ENCODE measurements around the gene MIEN1. TPM values are rescaled to one million over a fixed set of nuclear protein-coding genes. Genes with fewer than 3 reads are reported as not detected.

Gene MIEN1
- total RNA-seq, 1 donor from 2014 or later, result 39.8 TPM

DNA sequence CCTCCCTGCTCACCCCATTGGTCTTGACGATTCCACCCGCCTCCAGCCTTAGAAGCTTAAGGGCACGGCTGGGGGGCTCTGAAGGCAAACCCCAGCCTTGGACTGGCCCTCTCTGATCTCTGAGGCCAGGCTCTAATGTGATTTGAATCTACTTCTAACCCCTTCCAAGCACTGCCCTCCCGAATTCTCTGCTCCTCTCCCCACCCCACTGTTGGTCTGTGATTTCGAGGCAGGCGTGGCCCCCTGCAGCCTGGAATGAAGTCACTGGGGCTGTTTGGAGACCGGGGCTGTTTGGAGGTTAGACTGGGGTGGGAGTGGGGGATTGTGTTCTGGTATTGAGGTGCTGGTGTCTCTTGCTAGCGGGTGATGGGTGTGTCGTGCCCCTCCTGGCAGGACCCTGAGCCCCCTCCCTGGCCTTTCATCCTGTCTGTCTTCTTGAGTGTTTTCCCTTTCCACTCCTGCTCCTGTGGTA lies 9.6 kb upstream of the MIEN1 start:
- no peak for DNase-seq (ENCODE audit: extremely low spot score, unreplicated experiment)
- H3K4me3 Mint-ChIP-seq, result peak overlapping the region; percentile 97
- peaks cover 26% of the 10 kb centered on the region for H3K4me1 Mint-ChIP-seq (ENCODE audit: unreplicated experiment)
- peaks cover 40% of the 10 kb centered on the region for H3K27me3 Mint-ChIP-seq
- no peaks in the 10 kb centered on the region for H3K36me3 Mint-ChIP-seq
- peak overlapping the region; percentile 98 for H3K27ac Mint-ChIP-seq
- TF ChIP-seq, protein P1, sequence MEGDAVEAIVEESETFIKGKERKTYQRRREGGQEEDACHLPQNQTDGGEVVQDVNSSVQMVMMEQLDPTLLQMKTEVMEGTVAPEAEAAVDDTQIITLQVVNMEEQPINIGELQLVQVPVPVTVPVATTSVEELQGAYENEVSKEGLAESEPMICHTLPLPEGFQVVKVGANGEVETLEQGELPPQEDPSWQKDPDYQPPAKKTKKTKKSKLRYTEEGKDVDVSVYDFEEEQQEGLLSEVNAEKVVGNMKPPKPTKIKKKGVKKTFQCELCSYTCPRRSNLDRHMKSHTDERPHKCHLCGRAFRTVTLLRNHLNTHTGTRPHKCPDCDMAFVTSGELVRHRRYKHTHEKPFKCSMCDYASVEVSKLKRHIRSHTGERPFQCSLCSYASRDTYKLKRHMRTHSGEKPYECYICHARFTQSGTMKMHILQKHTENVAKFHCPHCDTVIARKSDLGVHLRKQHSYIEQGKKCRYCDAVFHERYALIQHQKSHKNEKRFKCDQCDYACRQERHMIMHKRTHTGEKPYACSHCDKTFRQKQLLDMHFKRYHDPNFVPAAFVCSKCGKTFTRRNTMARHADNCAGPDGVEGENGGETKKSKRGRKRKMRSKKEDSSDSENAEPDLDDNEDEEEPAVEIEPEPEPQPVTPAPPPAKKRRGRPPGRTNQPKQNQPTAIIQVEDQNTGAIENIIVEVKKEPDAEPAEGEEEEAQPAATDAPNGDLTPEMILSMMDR (conservative IDR thresholded peaks at IDR 0.05), result no peak
- no peaks in the 10 kb centered on the region for H3K9me3 Mint-ChIP-seq

DNA sequence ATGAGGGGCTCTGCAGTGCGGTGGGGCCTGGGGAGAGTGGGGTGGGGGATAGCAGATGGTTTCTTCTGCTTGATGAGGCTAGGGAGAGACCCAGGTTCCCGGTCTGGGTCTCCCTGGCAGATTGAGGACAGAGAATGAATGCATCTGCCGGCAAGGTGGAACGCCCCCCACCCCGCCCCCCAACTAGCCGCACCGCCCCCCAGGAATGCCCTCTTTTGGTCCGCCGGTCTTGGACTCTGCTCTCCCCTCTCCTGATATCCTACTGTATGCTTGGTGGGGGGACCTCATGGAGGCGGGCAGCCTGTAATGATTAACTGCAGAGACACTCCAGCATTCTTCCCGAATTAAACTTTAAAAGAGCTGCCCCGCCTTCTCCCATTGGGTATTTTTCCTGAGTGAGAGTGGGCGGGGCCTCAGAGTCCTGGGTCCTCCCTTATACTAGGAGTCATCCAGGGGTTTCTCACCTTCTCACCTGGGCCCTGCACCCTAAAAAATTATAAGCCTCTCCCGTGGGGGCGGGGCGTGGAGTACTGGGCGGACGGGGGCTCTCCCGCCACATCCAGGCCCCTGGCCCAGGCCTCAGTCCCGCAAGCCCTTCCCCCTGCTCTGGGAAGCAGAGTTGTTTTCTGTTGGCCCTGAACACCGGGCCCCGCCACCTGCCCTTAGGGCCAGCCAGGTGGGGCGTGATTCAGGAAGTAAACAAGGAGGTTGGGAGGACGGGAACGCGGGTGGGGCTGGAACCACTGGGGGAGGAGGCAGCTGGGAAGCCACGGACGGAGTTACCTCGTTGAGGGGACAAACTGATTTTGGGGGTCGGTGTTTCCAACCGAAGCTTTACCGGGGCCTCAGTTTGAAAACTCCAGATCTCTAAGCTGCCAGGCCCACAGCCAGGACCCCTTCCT lies 8.9 kb upstream of the MIEN1 start:
- Mint-ChIP-seq H3K27me3 (peaks cover 40% of the 10 kb centered on the region), H3K4me1 (ENCODE audit: unreplicated experiment) (peaks cover 26% of the 10 kb centered on the region), H3K9me3 (no peaks in the 10 kb centered on the region), H3K4me3 (peak overlapping the region; percentile 97), H3K27ac (peak overlapping the region; percentile 98), H3K36me3 (no peaks in the 10 kb centered on the region)
- TF ChIP-seq, protein P1 (conservative IDR thresholded peaks at IDR 0.05), result no peak
- no peak for DNase-seq (ENCODE audit: extremely low spot score, unreplicated experiment)

DNA sequence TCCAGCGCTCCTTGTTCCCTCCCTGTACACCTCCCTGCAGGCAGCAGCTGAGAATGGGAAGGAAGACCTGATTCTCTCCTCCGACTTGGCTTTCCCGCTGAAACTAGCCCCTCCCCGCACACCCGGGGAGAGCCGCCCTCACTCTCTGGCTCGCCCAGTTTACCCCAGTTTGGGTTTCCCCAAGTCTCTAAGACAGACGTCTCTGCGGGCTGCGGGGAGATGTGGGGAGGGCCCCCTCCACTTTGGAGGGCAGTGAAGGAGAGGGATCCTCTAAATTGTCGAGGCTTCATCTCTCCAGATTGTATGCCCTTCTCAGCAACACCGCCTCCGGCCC lies 8.2 kb upstream of the MIEN1 start:
- H3K27ac Mint-ChIP-seq, result peak overlapping the region; percentile 98
- peaks cover 40% of the 10 kb centered on the region for H3K27me3 Mint-ChIP-seq
- peaks cover 26% of the 10 kb centered on the region for H3K4me1 Mint-ChIP-seq (ENCODE audit: unreplicated experiment)
- H3K36me3 Mint-ChIP-seq, result no peaks in the 10 kb centered on the region
- H3K4me3 Mint-ChIP-seq, result peak overlapping the region; percentile 97
- TF ChIP-seq, protein P1 (conservative IDR thresholded peaks at IDR 0.05), result no peak
- no peak for DNase-seq (ENCODE audit: extremely low spot score, unreplicated experiment)
- no peaks in the 10 kb centered on the region for H3K9me3 Mint-ChIP-seq

DNA sequence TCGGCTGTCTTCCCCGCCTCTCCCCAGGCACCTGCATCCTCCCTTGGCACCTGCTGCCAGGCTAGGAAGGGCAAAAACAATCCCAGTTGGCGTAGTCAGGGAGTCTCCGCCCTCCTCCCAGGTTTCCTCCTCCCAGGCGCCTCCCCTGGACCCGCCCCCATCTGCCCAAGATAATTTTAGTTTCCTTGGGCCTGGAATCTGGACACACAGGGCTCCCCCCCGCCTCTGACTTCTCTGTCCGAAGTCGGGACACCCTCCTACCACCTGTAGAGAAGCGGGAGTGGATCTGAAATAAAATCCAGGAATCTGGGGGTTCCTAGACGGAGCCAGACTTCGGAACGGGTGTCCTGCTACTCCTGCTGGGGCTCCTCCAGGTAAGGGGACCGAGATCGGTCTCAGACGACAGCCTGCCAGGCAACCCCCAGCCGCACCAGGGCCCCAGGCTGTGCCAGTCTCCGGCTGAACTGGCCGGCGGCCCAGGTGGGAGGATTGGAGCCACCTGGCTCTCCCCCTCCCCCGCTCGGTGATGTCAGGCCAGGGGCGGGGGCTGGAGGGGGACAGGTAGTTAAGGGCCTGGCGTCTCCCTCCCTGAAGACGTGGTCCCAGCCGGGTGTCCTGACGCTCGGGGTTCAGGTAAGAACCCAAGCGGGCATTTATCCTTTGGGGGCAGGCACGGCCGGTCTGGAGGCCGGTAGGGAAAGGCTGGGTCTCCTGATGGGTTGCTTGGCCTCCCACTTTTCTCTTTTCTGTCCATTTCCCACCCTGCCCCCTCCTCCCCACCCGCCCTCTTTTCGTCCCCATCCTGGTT lies 7.6 kb upstream of the MIEN1 start, which contains the start of gene GRB7:
Gene GRB7 (plus strand): TSS at position 179 of the 808 bp plus-strand sequence. CDS start 4,364 bp downstream, outside the sequence.
- TF ChIP-seq, protein P1 (conservative IDR thresholded peaks at IDR 0.05), result no peak
- H3K4me3 Mint-ChIP-seq, result peak within 1 kb of the TSS; percentile 97
- H3K4me1 Mint-ChIP-seq (ENCODE audit: unreplicated experiment), result peaks cover 26% of the 10 kb centered on the region
- H3K36me3 Mint-ChIP-seq, result no peaks in the 10 kb centered on the region
- no peaks in the 10 kb centered on the region for H3K9me3 Mint-ChIP-seq
- peaks cover 40% of the 10 kb centered on the region for H3K27me3 Mint-ChIP-seq
- DNase-seq (ENCODE audit: extremely low spot score, unreplicated experiment), result no peak
- peak within 1 kb of the TSS; percentile 98 for H3K27ac Mint-ChIP-seq

DNA sequence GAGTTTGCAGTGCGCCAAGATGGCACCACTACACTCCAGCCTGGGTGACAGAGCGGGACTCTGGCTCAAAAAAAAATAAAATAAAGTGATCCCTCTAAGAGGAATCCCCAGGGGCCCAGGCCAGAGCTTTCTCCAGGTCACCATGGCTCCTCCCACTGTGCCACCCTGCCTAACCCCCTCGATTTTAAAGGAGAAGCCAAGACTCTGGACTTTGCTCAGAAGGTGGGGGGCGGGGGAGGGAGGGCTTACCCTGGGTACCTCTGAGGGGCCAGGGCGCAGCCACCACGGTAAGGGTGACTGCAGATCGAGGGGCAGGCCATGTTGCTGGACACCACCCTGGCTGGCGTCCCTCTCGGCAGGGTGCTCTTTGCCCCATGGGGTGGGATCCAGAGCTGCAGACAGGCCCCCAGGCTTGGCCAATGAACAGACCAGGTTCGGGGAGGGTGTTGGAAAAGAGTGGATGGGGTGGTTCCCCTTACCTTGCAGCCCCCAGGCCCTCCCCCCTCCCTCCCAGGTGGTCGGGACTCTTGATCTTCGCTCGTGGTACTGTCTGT lies 7.0 kb upstream of the MIEN1 start:
- Mint-ChIP-seq H3K36me3 (no peaks in the 10 kb centered on the region), H3K9me3 (no peaks in the 10 kb centered on the region), H3K4me3 (peak overlapping the region; percentile 87), H3K27me3 (peaks cover 40% of the 10 kb centered on the region), H3K27ac (peak overlapping the region; percentile 85), H3K4me1 (ENCODE audit: unreplicated experiment) (peaks cover 26% of the 10 kb centered on the region)
- TF ChIP-seq, protein P1 (conservative IDR thresholded peaks at IDR 0.05), result no peak
- DNase-seq (ENCODE audit: extremely low spot score, unreplicated experiment), result no peak
